ENCODE measurements around the gene GPR12.

DNA sequence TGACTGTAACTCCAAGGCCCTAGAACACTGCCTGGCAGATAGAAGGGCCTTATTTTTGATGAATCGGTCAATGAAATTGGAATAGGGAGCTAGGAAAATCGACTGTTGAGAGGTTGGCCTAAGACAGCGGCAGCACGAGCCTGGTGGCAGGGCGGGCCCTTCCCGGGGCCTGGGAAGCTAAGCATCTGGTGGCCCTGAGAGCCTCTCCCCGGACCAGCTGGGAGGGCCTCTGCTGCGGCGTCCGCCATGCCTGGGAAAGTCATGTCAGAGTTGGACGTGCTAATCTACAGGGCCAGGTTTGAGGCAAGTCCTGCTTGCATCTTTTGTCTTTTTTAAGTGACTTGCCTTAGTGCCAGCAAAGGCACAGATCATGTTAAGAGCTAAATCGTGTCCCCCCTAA is 11.2 kb upstream of the GPR12 start:
- TF ChIP-seq, protein P1, sequence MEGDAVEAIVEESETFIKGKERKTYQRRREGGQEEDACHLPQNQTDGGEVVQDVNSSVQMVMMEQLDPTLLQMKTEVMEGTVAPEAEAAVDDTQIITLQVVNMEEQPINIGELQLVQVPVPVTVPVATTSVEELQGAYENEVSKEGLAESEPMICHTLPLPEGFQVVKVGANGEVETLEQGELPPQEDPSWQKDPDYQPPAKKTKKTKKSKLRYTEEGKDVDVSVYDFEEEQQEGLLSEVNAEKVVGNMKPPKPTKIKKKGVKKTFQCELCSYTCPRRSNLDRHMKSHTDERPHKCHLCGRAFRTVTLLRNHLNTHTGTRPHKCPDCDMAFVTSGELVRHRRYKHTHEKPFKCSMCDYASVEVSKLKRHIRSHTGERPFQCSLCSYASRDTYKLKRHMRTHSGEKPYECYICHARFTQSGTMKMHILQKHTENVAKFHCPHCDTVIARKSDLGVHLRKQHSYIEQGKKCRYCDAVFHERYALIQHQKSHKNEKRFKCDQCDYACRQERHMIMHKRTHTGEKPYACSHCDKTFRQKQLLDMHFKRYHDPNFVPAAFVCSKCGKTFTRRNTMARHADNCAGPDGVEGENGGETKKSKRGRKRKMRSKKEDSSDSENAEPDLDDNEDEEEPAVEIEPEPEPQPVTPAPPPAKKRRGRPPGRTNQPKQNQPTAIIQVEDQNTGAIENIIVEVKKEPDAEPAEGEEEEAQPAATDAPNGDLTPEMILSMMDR (IDR thresholded peaks at IDR 0.05), result no peak
- TF ChIP-seq EZH2 (IDR thresholded peaks at IDR 0.05; ENCODE audit: borderline replicate concordance, insufficient read depth, low read depth, low read length, poor library complexity, severe bottlenecking), result no peak
